ENCODE data around the gene EXOC4. TPM values are rescaled to one million over a fixed set of nuclear protein-coding genes. Genes with fewer than 3 reads are reported as not detected.

EXOC4 gene
- total RNA-seq, 1 experiment from 2014 or later, result 111 TPM

DNA sequence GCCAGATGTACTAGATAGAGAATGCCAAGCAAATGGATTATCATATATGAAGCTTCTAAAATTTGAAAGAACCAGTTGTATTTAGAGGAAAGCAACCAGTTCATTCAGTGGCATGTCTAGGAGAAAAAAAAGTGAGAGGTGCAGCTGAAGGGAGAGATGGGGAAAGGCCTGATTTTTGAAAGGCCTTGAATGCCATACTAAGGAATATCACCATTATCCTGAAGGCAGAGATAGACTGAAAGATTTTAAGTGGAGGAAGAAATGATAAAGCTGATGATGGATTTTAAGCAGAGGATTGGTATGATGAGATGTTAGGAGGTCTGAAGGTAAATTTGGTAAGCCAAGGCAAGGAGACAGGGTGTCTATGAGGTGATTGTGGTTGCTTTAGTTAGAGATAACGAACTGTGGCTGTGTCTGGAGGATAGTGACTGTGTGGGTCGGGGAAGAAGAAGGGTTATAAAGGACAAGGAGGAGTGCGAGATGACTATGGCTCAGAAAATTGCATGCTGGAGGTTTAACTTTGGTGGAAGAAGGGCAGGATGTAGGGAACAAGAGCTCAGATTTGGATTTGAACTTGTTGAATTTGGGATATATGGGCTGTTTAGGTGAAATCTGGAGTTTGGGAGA is 330.8 kb downstream of the EXOC4 start:
- Histone ChIP-seq H3K27me3 (ENCODE audit: low read length) (no peaks in the 10 kb centered on the region), H3K4me3 (ENCODE audit: low read length) (no peak overlapping the region), H3K9me2 (replicated peaks; ENCODE audit: insufficient read depth, low read length) (no peaks in the 10 kb centered on the region), H3K79me2 (ENCODE audit: low read length) (no peaks in the 10 kb centered on the region), H3K9me3 (ENCODE audit: low read length) (no peaks in the 10 kb centered on the region), H3K4me2 (ENCODE audit: low read depth, low read length, poor library complexity, severe bottlenecking) (no peak overlapping the region), H3K36me3 (ENCODE audit: insufficient read depth, low read length) (no peaks in the 10 kb centered on the region), H3K27ac (ENCODE audit: low read length) (no peak overlapping the region), H3K9ac (ENCODE audit: low read length) (no peak overlapping the region), H4K20me1 (ENCODE audit: insufficient read depth, low read depth, low read length) (no peaks in the 10 kb centered on the region), H2AFZ (ENCODE audit: low read length) (no peak overlapping the region), H3K4me1 (ENCODE audit: low read length) (no peaks in the 10 kb centered on the region)
- DNase-seq, result no peak

DNA sequence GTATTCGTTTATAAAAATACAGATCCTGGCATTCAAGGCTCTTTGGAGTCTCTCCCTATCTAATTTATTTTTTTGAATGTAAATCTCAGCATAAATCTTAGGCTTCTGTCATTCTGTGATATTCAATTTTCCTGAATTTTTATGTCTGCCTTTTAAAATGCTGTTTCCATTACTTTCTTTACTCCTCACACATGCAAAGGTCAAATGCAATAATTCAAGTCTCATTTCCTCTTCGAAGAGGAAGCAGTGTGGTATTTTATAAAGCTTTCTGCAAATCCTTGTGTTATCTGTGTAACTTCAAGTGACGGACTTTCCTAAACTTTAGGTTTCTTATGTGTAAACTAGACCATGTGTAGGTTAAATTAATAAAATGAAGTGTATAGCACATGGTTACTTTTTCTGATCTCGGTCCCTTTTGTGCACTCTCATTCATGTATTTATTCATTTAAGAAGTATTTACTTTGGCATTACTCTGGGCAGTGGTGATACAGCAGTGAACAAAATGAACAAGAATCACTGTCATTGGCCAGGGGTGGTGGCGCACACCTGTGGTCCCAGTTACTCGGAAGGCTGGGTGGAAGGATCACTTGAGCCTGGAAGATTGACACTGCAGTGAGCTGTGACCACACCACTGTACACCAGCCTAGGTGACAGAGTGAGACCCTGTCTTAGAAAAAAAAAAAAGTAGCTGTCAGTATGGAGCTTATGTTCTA is 332.2 kb downstream of the EXOC4 start:
- DNase-seq, result no peak

DNA sequence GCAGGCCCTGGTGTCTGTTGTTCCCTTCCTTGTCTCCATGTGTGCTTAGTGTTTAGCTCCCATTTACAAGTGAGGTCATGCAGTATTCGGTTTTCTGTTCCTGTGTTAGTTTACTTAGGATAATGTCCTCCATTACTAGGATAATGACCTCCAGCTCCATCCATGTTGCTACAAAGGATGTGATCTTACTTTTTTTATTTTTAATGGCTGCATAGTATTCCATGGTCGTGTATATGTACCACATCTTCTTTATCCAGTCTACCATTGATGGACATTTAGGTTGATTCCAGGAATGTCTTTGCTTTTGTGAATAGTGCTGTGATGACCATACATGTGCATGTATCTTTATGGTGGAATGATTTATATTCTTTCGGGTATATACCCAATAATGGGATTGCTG is 333.4 kb downstream of the EXOC4 start:
- H2AFZ ChIP-seq (ENCODE audit: low read length), result no peak overlapping the region
- H3K9me2 ChIP-seq (replicated peaks; ENCODE audit: insufficient read depth, low read length), result no peaks in the 10 kb centered on the region
- no peaks in the 10 kb centered on the region for H4K20me1 ChIP-seq (ENCODE audit: insufficient read depth, low read depth, low read length)
- no peaks in the 10 kb centered on the region for H3K4me1 ChIP-seq (ENCODE audit: low read length)
- no peak for DNase-seq
- no peak overlapping the region for H3K9ac ChIP-seq (ENCODE audit: low read length)
- no peaks in the 10 kb centered on the region for H3K9me3 ChIP-seq (ENCODE audit: low read length)
- no peaks in the 10 kb centered on the region for H3K27me3 ChIP-seq (ENCODE audit: low read length)
- no peaks in the 10 kb centered on the region for H3K79me2 ChIP-seq (ENCODE audit: low read length)
- no peak overlapping the region for H3K4me3 ChIP-seq (ENCODE audit: low read length)
- H3K36me3 ChIP-seq (ENCODE audit: insufficient read depth, low read length), result no peaks in the 10 kb centered on the region
- no peak overlapping the region for H3K4me2 ChIP-seq (ENCODE audit: low read depth, low read length, poor library complexity, severe bottlenecking)
- H3K27ac ChIP-seq (ENCODE audit: low read length), result no peak overlapping the region

More for the DNA sequence above, 332.2 kb downstream of the EXOC4 start:
- Histone ChIP-seq H3K27ac (ENCODE audit: low read length) (no peak overlapping the region), H3K9ac (ENCODE audit: low read length) (no peak overlapping the region), H3K9me2 (replicated peaks; ENCODE audit: insufficient read depth, low read length) (no peaks in the 10 kb centered on the region), H4K20me1 (ENCODE audit: insufficient read depth, low read depth, low read length) (no peaks in the 10 kb centered on the region), H3K9me3 (ENCODE audit: low read length) (no peaks in the 10 kb centered on the region), H3K36me3 (ENCODE audit: insufficient read depth, low read length) (no peaks in the 10 kb centered on the region), H3K4me1 (ENCODE audit: low read length) (no peaks in the 10 kb centered on the region), H3K4me2 (ENCODE audit: low read depth, low read length, poor library complexity, severe bottlenecking) (no peak overlapping the region), H3K27me3 (ENCODE audit: low read length) (no peaks in the 10 kb centered on the region), H3K4me3 (ENCODE audit: low read length) (no peak overlapping the region), H3K79me2 (ENCODE audit: low read length) (no peaks in the 10 kb centered on the region), H2AFZ (ENCODE audit: low read length) (no peak overlapping the region)

DNA sequence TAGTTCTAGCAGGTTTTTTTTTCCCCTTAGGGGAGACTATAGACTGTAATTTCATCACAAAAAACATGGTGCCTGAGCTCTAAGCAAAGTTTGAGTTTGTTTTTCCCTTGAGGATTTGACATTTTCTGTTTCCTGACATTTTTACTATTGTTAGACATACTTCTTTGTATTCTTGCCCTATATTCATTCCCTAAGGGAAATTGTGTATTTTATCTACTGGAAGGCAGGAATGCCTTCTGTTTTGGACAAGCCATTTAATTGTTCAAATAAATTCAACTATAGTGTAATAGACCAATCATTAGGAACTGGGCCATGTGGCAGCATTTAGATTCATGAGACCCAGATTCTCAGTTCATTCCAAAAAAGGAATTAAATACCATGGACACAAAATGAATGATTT is 335.0 kb downstream of the EXOC4 start:
- Histone ChIP-seq H3K4me3 (ENCODE audit: low read length) (no peak overlapping the region), H3K9me2 (replicated peaks; ENCODE audit: insufficient read depth, low read length) (no peaks in the 10 kb centered on the region), H3K27ac (ENCODE audit: low read length) (no peak overlapping the region), H3K79me2 (ENCODE audit: low read length) (no peaks in the 10 kb centered on the region), H3K27me3 (ENCODE audit: low read length) (no peaks in the 10 kb centered on the region), H3K9ac (ENCODE audit: low read length) (no peak overlapping the region), H4K20me1 (ENCODE audit: insufficient read depth, low read depth, low read length) (no peaks in the 10 kb centered on the region), H3K9me3 (ENCODE audit: low read length) (no peaks in the 10 kb centered on the region), H2AFZ (ENCODE audit: low read length) (no peak overlapping the region), H3K4me1 (ENCODE audit: low read length) (no peaks in the 10 kb centered on the region), H3K36me3 (ENCODE audit: insufficient read depth, low read length) (no peaks in the 10 kb centered on the region), H3K4me2 (ENCODE audit: low read depth, low read length, poor library complexity, severe bottlenecking) (no peak overlapping the region)
- no peak for DNase-seq

DNA sequence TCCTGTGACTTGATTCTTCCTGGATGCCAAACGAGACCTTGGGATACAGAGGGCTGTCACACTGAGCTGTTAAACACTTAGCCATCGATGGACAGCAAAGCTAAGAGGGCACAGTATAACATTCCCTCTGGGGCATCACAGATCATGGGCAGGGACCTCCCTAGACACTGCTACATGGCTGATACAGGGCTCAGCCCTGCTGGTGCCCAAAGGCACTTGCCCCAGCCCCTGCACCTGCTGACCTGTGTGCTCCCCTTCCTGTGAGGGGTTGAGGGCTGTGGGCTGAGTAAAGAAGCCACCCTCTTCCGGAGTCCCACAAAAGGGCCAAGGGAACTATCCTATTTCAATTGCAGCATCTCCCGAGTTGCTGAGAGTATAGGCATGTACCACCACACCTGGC is 337.9 kb downstream of the EXOC4 start:
- no peak for DNase-seq
- H3K4me2 ChIP-seq (ENCODE audit: low read depth, low read length, poor library complexity, severe bottlenecking), result no peak overlapping the region
- H4K20me1 ChIP-seq (ENCODE audit: insufficient read depth, low read depth, low read length), result no peaks in the 10 kb centered on the region
- no peaks in the 10 kb centered on the region for H3K9me2 ChIP-seq (replicated peaks; ENCODE audit: insufficient read depth, low read length)
- no peaks in the 10 kb centered on the region for H3K27me3 ChIP-seq (ENCODE audit: low read length)
- no peaks in the 10 kb centered on the region for H3K36me3 ChIP-seq (ENCODE audit: insufficient read depth, low read length)
- no peaks in the 10 kb centered on the region for H3K9me3 ChIP-seq (ENCODE audit: low read length)
- H2AFZ ChIP-seq (ENCODE audit: low read length), result no peak overlapping the region
- no peak overlapping the region for H3K27ac ChIP-seq (ENCODE audit: low read length)
- H3K9ac ChIP-seq (ENCODE audit: low read length), result no peak overlapping the region
- H3K4me1 ChIP-seq (ENCODE audit: low read length), result no peaks in the 10 kb centered on the region
- H3K4me3 ChIP-seq (ENCODE audit: low read length), result no peak overlapping the region
- no peaks in the 10 kb centered on the region for H3K79me2 ChIP-seq (ENCODE audit: low read length)

DNA sequence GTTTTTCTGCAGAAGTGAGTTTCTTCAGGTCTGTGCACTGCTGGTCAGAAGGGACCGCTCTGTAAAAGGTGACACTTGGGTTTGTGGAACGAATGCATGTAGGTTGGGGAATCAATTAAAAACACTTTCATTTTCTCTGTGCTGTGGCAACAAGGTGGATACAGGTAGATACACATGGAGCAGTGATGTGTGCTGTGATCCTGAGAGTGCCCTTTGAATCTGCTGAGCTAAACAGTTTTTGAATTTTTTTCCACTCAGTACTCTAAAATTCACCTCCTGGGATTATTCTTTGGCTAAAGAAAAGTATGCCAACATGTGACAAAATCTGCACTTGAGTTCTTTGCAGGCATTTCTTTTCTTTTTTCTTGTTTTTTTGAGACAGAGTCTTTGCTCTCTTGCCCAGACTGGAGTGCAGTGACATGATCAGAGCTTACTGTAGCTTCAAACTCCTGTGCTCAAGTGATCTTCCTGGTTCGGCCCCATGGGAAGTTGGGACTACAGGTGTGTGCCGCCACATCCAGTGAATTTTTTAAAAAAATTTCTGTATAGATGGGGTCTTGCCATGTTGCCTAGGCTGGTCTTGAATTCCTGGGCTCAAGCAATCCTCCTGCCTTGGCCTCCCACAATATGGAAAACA is 338.9 kb downstream of the EXOC4 start:
- H3K27me3 ChIP-seq (ENCODE audit: low read length), result no peaks in the 10 kb centered on the region
- H2AFZ ChIP-seq (ENCODE audit: low read length), result no peak overlapping the region
- no peaks in the 10 kb centered on the region for H3K9me3 ChIP-seq (ENCODE audit: low read length)
- H3K79me2 ChIP-seq (ENCODE audit: low read length), result no peaks in the 10 kb centered on the region
- no peaks in the 10 kb centered on the region for H3K4me1 ChIP-seq (ENCODE audit: low read length)
- no peak overlapping the region for H3K27ac ChIP-seq (ENCODE audit: low read length)
- H3K9me2 ChIP-seq (replicated peaks; ENCODE audit: insufficient read depth, low read length), result no peaks in the 10 kb centered on the region
- no peak overlapping the region for H3K4me3 ChIP-seq (ENCODE audit: low read length)
- H4K20me1 ChIP-seq (ENCODE audit: insufficient read depth, low read depth, low read length), result no peaks in the 10 kb centered on the region
- H3K36me3 ChIP-seq (ENCODE audit: insufficient read depth, low read length), result no peaks in the 10 kb centered on the region
- no peak overlapping the region for H3K4me2 ChIP-seq (ENCODE audit: low read depth, low read length, poor library complexity, severe bottlenecking)
- H3K9ac ChIP-seq (ENCODE audit: low read length), result no peak overlapping the region
- DNase-seq, result no peak

DNA sequence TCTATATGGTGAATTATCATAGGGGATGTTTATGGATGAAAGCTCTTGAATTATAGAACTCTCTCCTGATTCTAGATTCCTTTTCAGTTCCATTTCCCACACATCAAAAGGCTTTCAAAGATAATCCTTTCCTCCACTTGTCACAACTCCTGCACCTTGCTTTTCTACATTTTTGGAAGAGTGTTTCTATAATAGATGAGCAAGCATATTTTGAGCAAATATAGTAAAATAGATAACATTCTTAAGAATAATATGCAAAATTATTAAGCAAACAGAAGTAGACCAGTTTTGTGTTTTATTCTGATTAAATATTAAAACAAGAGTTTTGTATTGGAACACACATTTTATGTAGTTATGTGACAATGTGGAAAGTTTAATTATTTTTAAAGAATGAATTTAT is 340.7 kb downstream of the EXOC4 start:
- Histone ChIP-seq H3K4me3 (ENCODE audit: low read length) (no peak overlapping the region), H2AFZ (ENCODE audit: low read length) (no peak overlapping the region)

DNA sequence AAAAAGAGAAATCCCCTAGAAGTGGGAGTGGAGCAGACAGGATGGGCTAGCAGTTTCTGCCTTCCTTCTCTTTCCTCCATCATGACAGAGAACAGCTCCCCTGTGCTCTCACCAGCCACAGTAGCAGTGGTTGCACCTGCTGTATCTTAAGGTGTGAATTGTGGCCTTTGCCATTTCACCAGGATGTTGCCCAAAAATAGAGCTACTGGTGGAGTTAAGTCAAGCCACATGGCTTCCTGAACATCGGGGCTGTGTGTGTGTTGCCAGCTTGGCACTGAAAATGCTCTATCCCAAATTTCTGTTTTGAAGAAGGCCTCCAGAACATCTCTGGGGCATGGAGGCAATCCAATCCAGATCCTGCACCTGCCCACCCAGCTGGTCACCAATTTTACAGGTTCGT is 348.7 kb downstream of the EXOC4 start:
- H2AFZ ChIP-seq (ENCODE audit: low read length), result no peak overlapping the region
- no peaks in the 10 kb centered on the region for H3K36me3 ChIP-seq (ENCODE audit: insufficient read depth, low read length)
- H3K4me1 ChIP-seq (ENCODE audit: low read length), result no peaks in the 10 kb centered on the region
- no peak overlapping the region for H3K4me3 ChIP-seq (ENCODE audit: low read length)
- H3K9ac ChIP-seq (ENCODE audit: low read length), result no peak overlapping the region
- H3K4me2 ChIP-seq (ENCODE audit: low read depth, low read length, poor library complexity, severe bottlenecking), result no peak overlapping the region
- no peaks in the 10 kb centered on the region for H3K9me3 ChIP-seq (ENCODE audit: low read length)
- H4K20me1 ChIP-seq (ENCODE audit: insufficient read depth, low read depth, low read length), result 0 out of 2 replicates have a peak, but pooled peaks cover 10% of the 10 kb centered on the region
- H3K79me2 ChIP-seq (ENCODE audit: low read length), result no peaks in the 10 kb centered on the region
- no peaks in the 10 kb centered on the region for H3K27me3 ChIP-seq (ENCODE audit: low read length)
- no peak overlapping the region for H3K27ac ChIP-seq (ENCODE audit: low read length)
- no peaks in the 10 kb centered on the region for H3K9me2 ChIP-seq (replicated peaks; ENCODE audit: insufficient read depth, low read length)
- no peak for DNase-seq

More for the DNA sequence above, 340.7 kb downstream of the EXOC4 start:
- Histone ChIP-seq H4K20me1 (ENCODE audit: insufficient read depth, low read depth, low read length) (0 out of 2 replicates have a peak, but pooled peaks cover 3% of the 10 kb centered on the region), H3K9me3 (ENCODE audit: low read length) (no peaks in the 10 kb centered on the region), H3K27me3 (ENCODE audit: low read length) (no peaks in the 10 kb centered on the region), H3K27ac (ENCODE audit: low read length) (no peak overlapping the region), H3K79me2 (ENCODE audit: low read length) (no peaks in the 10 kb centered on the region), H3K9me2 (replicated peaks; ENCODE audit: insufficient read depth, low read length) (no peaks in the 10 kb centered on the region), H3K4me2 (ENCODE audit: low read depth, low read length, poor library complexity, severe bottlenecking) (no peak overlapping the region), H3K36me3 (ENCODE audit: insufficient read depth, low read length) (no peaks in the 10 kb centered on the region), H3K4me1 (ENCODE audit: low read length) (no peaks in the 10 kb centered on the region), H3K9ac (ENCODE audit: low read length) (no peak overlapping the region)
- DNase-seq, result no peak

Measured in Karpas-422 (cell line).